ENCODE measurements around the gene HMCN2. TPM values are rescaled to one million over a fixed set of nuclear protein-coding genes. Genes with fewer than 3 reads are reported as not detected.

HMCN2 gene
- total RNA-seq, 1 experiment from 2014 or later = 8.6 TPM

- Histone ChIP-seq H3K79me2 (ENCODE audit: insufficient read depth, low read length) (no peaks in the 10 kb centered on the region), H4K8ac (replicated peaks; ENCODE audit: insufficient read length, low read depth, low read length) (no peak overlapping the region), H2BK5ac (ENCODE audit: insufficient read length, low read length) (no peak overlapping the region), H2AK5ac (ENCODE audit: insufficient read length, low read length) (no peak overlapping the region), H3K56ac (ENCODE audit: insufficient read length, low read depth, low read length) (no peak overlapping the region), H3K9me3 (ENCODE audit: control insufficient read depth, low read depth, low read length) (no peaks in the 10 kb centered on the region), H2BK20ac (ENCODE audit: low read depth, low read length, poor library complexity, severe bottlenecking) (no peak overlapping the region), H3K4me2 (ENCODE audit: insufficient read depth, insufficient read length, low read length) (no peak overlapping the region), H3K79me1 (ENCODE audit: insufficient read depth, low read depth, low read length, poor library complexity, severe bottlenecking) (no peaks in the 10 kb centered on the region), H4K20me1 (ENCODE audit: control insufficient read depth, insufficient read depth, insufficient read length) (no peaks in the 10 kb centered on the region), H3K23ac (ENCODE audit: insufficient read length, low read depth, low read length) (no peak overlapping the region), H2BK15ac (ENCODE audit: low read depth, low read length) (no peak overlapping the region), H3K4ac (ENCODE audit: low read depth, low read length) (no peak overlapping the region), H3K14ac (ENCODE audit: insufficient read depth, low read length) (no peak overlapping the region), H2BK120ac (ENCODE audit: low read depth, low read length, poor library complexity, severe bottlenecking) (no peak overlapping the region), H4K5ac (ENCODE audit: insufficient read length, low read depth, low read length) (no peak overlapping the region), H3T11ph (ENCODE audit: low read length) (no peak overlapping the region), H3K27me3 (ENCODE audit: insufficient read depth, low read length) (no peaks in the 10 kb centered on the region), H3K9ac (ENCODE audit: extremely low read depth, insufficient read length, low read length) (no peak overlapping the region), H2BK12ac (ENCODE audit: insufficient read length, low read depth, low read length) (no peak overlapping the region), H4K91ac (ENCODE audit: insufficient read length, low read depth, low read length) (no peak overlapping the region), H3K18ac (ENCODE audit: insufficient read length, low read depth, low read length) (no peak overlapping the region), H3K4me1 (ENCODE audit: insufficient read depth, low read length) (no peaks in the 10 kb centered on the region), H3K27ac (ENCODE audit: insufficient read length, low read depth, low read length) (no peak overlapping the region), H3K23me2 (ENCODE audit: insufficient read length, low read depth, low read length, poor library complexity, severe bottlenecking) (no peaks in the 10 kb centered on the region), H2AFZ (ENCODE audit: low read length) (no peak overlapping the region)
- peak; percentile 77 for DNase-seq
- Mint-ChIP-seq H3K4me1 (peaks cover 12 to 37% of the 10 kb centered on the region in 2 experiments), H3K9me3 (no peaks in the 10 kb centered on the region), H3K36me3 (ENCODE audit: insufficient read depth in 1 of 3, low read depth in 3 of 3) (peaks cover 0 to 17% (median 4%) of the 10 kb centered on the region in 3 experiments; a peak in 6 of 7 replicates), H3K4me3 (no peak overlapping the region; a peak in 2 of 5 replicates), H3K27me3 (ENCODE audit: low read depth) (no peaks in the 10 kb centered on the region), H3K27ac (peak overlapping the region in 1 of 3 experiments; percentile 54; a peak in 3 of 7 replicates)
- WGBS (ENCODE audit: extremely low coverage, insufficient read length, low lambda C conversion rate) = no CpG with 5 or more reads among the region's 29 CpGs
- peak; percentile 60 for TF ChIP-seq CTCF (conservative IDR thresholded peaks at IDR 0.05)
Observed at GRCh38 chr9:130320723-130321481, 55.3 kb downstream of the HMCN2 start.

Data from H9 (cell line).